Stimulated activated CD8-positive, alpha-beta memory T cell treated with anti-CD3 and anti-CD28 coated beads, Interleukin-2, amount 100 ng/mL, for 1 hour (primary cell): ENCODE data around the gene CORO7.
A peak's percentile ranks its signal among the peaks of the same experiment; 100 is the strongest.

Source experiments
- DNase-seq, 2 donors: peaks; one replicate each; pipeline ENCODE4 v3.0.0-alpha.2; 2020; ENCODE audit warnings: low read depth in 2 of 2

Gene CORO7

GRCh38 chr16:4372001-4372577, 44.3 kb downstream of the CORO7 start:
- no peak for DNase-seq

GRCh38 chr16:4371357-4372000, 44.9 kb downstream of the CORO7 start, which contains the start of gene VASN:
TSS of gene VASN (plus strand) at chr16:4371848. CDS start at chr16:4380878, 9,030 bp downstream.
- DNase-seq: peak; percentile 44 to 61

- DNase-seq: no peak
These were observed 45.6 kb downstream of the CORO7 start for GRCh38 chr16:4370570-4371356.

GRCh38 chr16:4370151-4370550, 46.2 kb downstream of the CORO7 start:
- no peak for DNase-seq

GRCh38 chr16:4369007-4369733, 47.2 kb downstream of the CORO7 start:
- no peak for DNase-seq

- DNase-seq: no peak
These were observed 49.0 kb downstream of the CORO7 start for GRCh38 chr16:4367393-4367856.

- no peak for DNase-seq
These were observed 50.4 kb downstream of the CORO7 start for GRCh38 chr16:4366016-4366415.

GRCh38 chr16:4365615-4366014, 50.8 kb downstream of the CORO7 start:
- DNase-seq: no peak

GRCh38 chr16:4365014-4365406, 51.4 kb downstream of the CORO7 start:
- DNase-seq: no peak

GRCh38 chr16:4364196-4365013, 52.0 kb downstream of the CORO7 start:
- no peak for DNase-seq

GRCh38 chr16:4362476-4363135, 53.8 kb downstream of the CORO7 start:
- no peak for DNase-seq

- no peak for DNase-seq
These were observed 54.5 kb downstream of the CORO7 start for GRCh38 chr16:4361944-4362311.

GRCh38 chr16:4361033-4361943, 55.1 kb downstream of the CORO7 start:
- no peak for DNase-seq

- DNase-seq: no peak
These were observed 55.8 kb downstream of the CORO7 start for GRCh38 chr16:4360538-4361021.

- no peak for DNase-seq
These were observed 56.5 kb downstream of the CORO7 start for GRCh38 chr16:4359914-4360313.

GRCh38 chr16:4358831-4359561, 57.4 kb downstream of the CORO7 start:
- DNase-seq: peak; percentile 41 to 46

- DNase-seq: no peak
These were observed 58.2 kb downstream of the CORO7 start for GRCh38 chr16:4358236-4358635.

- no peak for DNase-seq
These were observed 59.6 kb downstream of the CORO7 start for GRCh38 chr16:4356820-4357219.
